ENCODE measurements around the gene DYNC1H1.

Gene DYNC1H1

GRCh38 chr14:102016420-102017090, 52.2 kb downstream of the DYNC1H1 start:
- Histone ChIP-seq H3K27me3 (ENCODE audit: control insufficient read depth, insufficient read depth, low read length) (no peaks in the 10 kb centered on the region), H3K27ac (ENCODE audit: low read depth, low read length) (no peak overlapping the region), H3K4me3 (ENCODE audit: low read length) (no peak overlapping the region), H3K9ac (ENCODE audit: low read length) (no peak overlapping the region), H3K4me1 (ENCODE audit: control insufficient read depth, insufficient read depth, low read length) (no peaks in the 10 kb centered on the region), H3K36me3 (ENCODE audit: control insufficient read depth, insufficient read depth, low read length) (peaks cover 81% of the 10 kb centered on the region)

- Histone ChIP-seq H3K9ac (ENCODE audit: low read length) (no peak overlapping the region), H3K4me3 (ENCODE audit: low read length) (no peak overlapping the region), H3K27me3 (ENCODE audit: control insufficient read depth, insufficient read depth, low read length) (no peaks in the 10 kb centered on the region), H3K36me3 (ENCODE audit: control insufficient read depth, insufficient read depth, low read length) (peaks cover 74% of the 10 kb centered on the region), H3K4me1 (ENCODE audit: control insufficient read depth, insufficient read depth, low read length) (no peaks in the 10 kb centered on the region), H3K27ac (ENCODE audit: low read depth, low read length) (no peak overlapping the region)
Observed at GRCh38 chr14:102018251-102018650, 53.9 kb downstream of the DYNC1H1 start.

GRCh38 chr14:102019006-102019540, 54.7 kb downstream of the DYNC1H1 start:
- Histone ChIP-seq H3K27ac (ENCODE audit: low read depth, low read length) (no peak overlapping the region), H3K4me1 (ENCODE audit: control insufficient read depth, insufficient read depth, low read length) (no peaks in the 10 kb centered on the region), H3K36me3 (ENCODE audit: control insufficient read depth, insufficient read depth, low read length) (peaks cover 69% of the 10 kb centered on the region), H3K4me3 (ENCODE audit: low read length) (no peak overlapping the region), H3K27me3 (ENCODE audit: control insufficient read depth, insufficient read depth, low read length) (no peaks in the 10 kb centered on the region), H3K9ac (ENCODE audit: low read length) (no peak overlapping the region)

GRCh38 chr14:102020058-102020971, 55.9 kb downstream of the DYNC1H1 start:
- Histone ChIP-seq H3K27ac (ENCODE audit: low read depth, low read length) (no peak overlapping the region), H3K9ac (ENCODE audit: low read length) (no peak overlapping the region), H3K27me3 (ENCODE audit: control insufficient read depth, insufficient read depth, low read length) (no peaks in the 10 kb centered on the region), H3K36me3 (ENCODE audit: control insufficient read depth, insufficient read depth, low read length) (peaks cover 63% of the 10 kb centered on the region), H3K4me1 (ENCODE audit: control insufficient read depth, insufficient read depth, low read length) (no peaks in the 10 kb centered on the region), H3K4me3 (ENCODE audit: low read length) (no peak overlapping the region)

- Histone ChIP-seq H3K4me1 (ENCODE audit: control insufficient read depth, insufficient read depth, low read length) (no peaks in the 10 kb centered on the region), H3K27me3 (ENCODE audit: control insufficient read depth, insufficient read depth, low read length) (no peaks in the 10 kb centered on the region), H3K4me3 (ENCODE audit: low read length) (no peak overlapping the region), H3K36me3 (ENCODE audit: control insufficient read depth, insufficient read depth, low read length) (peaks cover 48% of the 10 kb centered on the region), H3K27ac (ENCODE audit: low read depth, low read length) (no peak overlapping the region), H3K9ac (ENCODE audit: low read length) (no peak overlapping the region)
Observed at GRCh38 chr14:102026934-102027333, 62.6 kb downstream of the DYNC1H1 start.

- Histone ChIP-seq H3K9ac (ENCODE audit: low read length) (no peak overlapping the region), H3K27ac (ENCODE audit: low read depth, low read length) (no peak overlapping the region), H3K27me3 (ENCODE audit: control insufficient read depth, insufficient read depth, low read length) (no peaks in the 10 kb centered on the region), H3K4me3 (ENCODE audit: low read length) (no peak overlapping the region), H3K4me1 (ENCODE audit: control insufficient read depth, insufficient read depth, low read length) (no peaks in the 10 kb centered on the region), H3K36me3 (ENCODE audit: control insufficient read depth, insufficient read depth, low read length) (peaks cover 53% of the 10 kb centered on the region)
Observed at GRCh38 chr14:102027951-102028350, 63.6 kb downstream of the DYNC1H1 start.

GRCh38 chr14:102028733-102029132, 64.4 kb downstream of the DYNC1H1 start:
- H3K27ac ChIP-seq (ENCODE audit: low read depth, low read length): no peak overlapping the region
- no peaks in the 10 kb centered on the region for H3K4me1 ChIP-seq (ENCODE audit: control insufficient read depth, insufficient read depth, low read length)
- H3K9ac ChIP-seq (ENCODE audit: low read length): no peak overlapping the region
- H3K36me3 ChIP-seq (ENCODE audit: control insufficient read depth, insufficient read depth, low read length): peaks cover 59% of the 10 kb centered on the region
- H3K27me3 ChIP-seq (ENCODE audit: control insufficient read depth, insufficient read depth, low read length): no peaks in the 10 kb centered on the region
- H3K4me3 ChIP-seq (ENCODE audit: low read length): no peak overlapping the region

GRCh38 chr14:102029956-102030355, 65.6 kb downstream of the DYNC1H1 start:
- Histone ChIP-seq H3K27me3 (ENCODE audit: control insufficient read depth, insufficient read depth, low read length) (no peaks in the 10 kb centered on the region), H3K36me3 (ENCODE audit: control insufficient read depth, insufficient read depth, low read length) (peaks cover 63% of the 10 kb centered on the region), H3K4me3 (ENCODE audit: low read length) (no peak overlapping the region), H3K9ac (ENCODE audit: low read length) (no peak overlapping the region), H3K27ac (ENCODE audit: low read depth, low read length) (no peak overlapping the region), H3K4me1 (ENCODE audit: control insufficient read depth, insufficient read depth, low read length) (no peaks in the 10 kb centered on the region)

GRCh38 chr14:102033241-102033640, 68.9 kb downstream of the DYNC1H1 start:
- H3K9ac ChIP-seq (ENCODE audit: low read length): no peak overlapping the region
- no peak overlapping the region for H3K4me3 ChIP-seq (ENCODE audit: low read length)
- no peaks in the 10 kb centered on the region for H3K4me1 ChIP-seq (ENCODE audit: control insufficient read depth, insufficient read depth, low read length)
- H3K27me3 ChIP-seq (ENCODE audit: control insufficient read depth, insufficient read depth, low read length): no peaks in the 10 kb centered on the region
- H3K36me3 ChIP-seq (ENCODE audit: control insufficient read depth, insufficient read depth, low read length): peaks cover 62% of the 10 kb centered on the region
- H3K27ac ChIP-seq (ENCODE audit: low read depth, low read length): no peak overlapping the region

GRCh38 chr14:102034301-102034700, 69.9 kb downstream of the DYNC1H1 start:
- Histone ChIP-seq H3K4me1 (ENCODE audit: control insufficient read depth, insufficient read depth, low read length) (no peaks in the 10 kb centered on the region), H3K27ac (ENCODE audit: low read depth, low read length) (no peak overlapping the region), H3K9ac (ENCODE audit: low read length) (no peak overlapping the region), H3K27me3 (ENCODE audit: control insufficient read depth, insufficient read depth, low read length) (no peaks in the 10 kb centered on the region), H3K36me3 (ENCODE audit: control insufficient read depth, insufficient read depth, low read length) (peaks cover 63% of the 10 kb centered on the region), H3K4me3 (ENCODE audit: low read length) (no peak overlapping the region)

GRCh38 chr14:102035914-102036313, 71.5 kb downstream of the DYNC1H1 start:
- no peak overlapping the region for H3K4me3 ChIP-seq (ENCODE audit: low read length)
- no peaks in the 10 kb centered on the region for H3K27me3 ChIP-seq (ENCODE audit: control insufficient read depth, insufficient read depth, low read length)
- no peak overlapping the region for H3K9ac ChIP-seq (ENCODE audit: low read length)
- no peak overlapping the region for H3K27ac ChIP-seq (ENCODE audit: low read depth, low read length)
- peaks cover 67% of the 10 kb centered on the region for H3K36me3 ChIP-seq (ENCODE audit: control insufficient read depth, insufficient read depth, low read length)
- H3K4me1 ChIP-seq (ENCODE audit: control insufficient read depth, insufficient read depth, low read length): no peaks in the 10 kb centered on the region

GRCh38 chr14:102037686-102038085, 73.3 kb downstream of the DYNC1H1 start:
- Histone ChIP-seq H3K36me3 (ENCODE audit: control insufficient read depth, insufficient read depth, low read length) (peaks cover 75% of the 10 kb centered on the region), H3K9ac (ENCODE audit: low read length) (no peak overlapping the region), H3K4me1 (ENCODE audit: control insufficient read depth, insufficient read depth, low read length) (no peaks in the 10 kb centered on the region), H3K27me3 (ENCODE audit: control insufficient read depth, insufficient read depth, low read length) (no peaks in the 10 kb centered on the region), H3K4me3 (ENCODE audit: low read length) (no peak overlapping the region), H3K27ac (ENCODE audit: low read depth, low read length) (no peak overlapping the region)

All from rectal smooth muscle tissue (tissue), 1 donor.